Lung (tissue), 12 donors: ENCODE measurements around the gene ARHGEF19. TPM values are rescaled to one million over a fixed set of nuclear protein-coding genes. Genes with fewer than 3 reads are reported as not detected.
"Not testable (repeated sequence)": the region's sequence is repeated elsewhere in the genome, so short reads cannot be mapped to it uniquely, and the experiment has no call there.

Source experiments
- ATAC-seq: fragments of 200-7000 bp; cut with Tn5 transposase; one replicate; pipeline ENCODE4 v1.9.1; 2020; ENCODE audit warnings: moderate number of reproducible peaks; ENCODE audit not compliant: insufficient read depth, low FRiP score
- DNase-seq, 3 donors: peaks; one replicate each; pipeline ENCODE4 v3.0.0-alpha.2; 2013 to 2017
- H3K27ac ChIP-seq, 2 donors: one replicate each; pipeline ENCODE4 v1.5.1; 2013; ENCODE audit warnings: mild to moderate bottlenecking in 2 of 2, moderate library complexity in 2 of 2, control low read depth in 1 of 2, inconsistent platforms in 1 of 2, low read depth in 1 of 2, low read length in 1 of 2
- H3K27me3 ChIP-seq, 3 donors: one replicate each; pipeline ENCODE4 v1.5.1; 2013; ENCODE audit warnings: low read length in 2 of 3; ENCODE audit not compliant: control insufficient read depth in 3 of 3, insufficient read depth in 3 of 3
- H3K36me3 ChIP-seq, 4 donors: one replicate each; pipeline ENCODE4 v1.5.1; 2013; ENCODE audit warnings: low read length in 4 of 4, mild to moderate bottlenecking in 1 of 4, moderate library complexity in 1 of 4; ENCODE audit not compliant: control insufficient read depth in 4 of 4, insufficient read depth in 4 of 4
- H3K4me1 ChIP-seq, 5 donors: one replicate each; pipeline ENCODE4 v1.5.1; 2013; ENCODE audit warnings: low read length in 5 of 5, mild to moderate bottlenecking in 2 of 5, moderate library complexity in 1 of 5; ENCODE audit not compliant: control insufficient read depth in 5 of 5, insufficient read depth in 5 of 5
- H3K4me3 ChIP-seq: one replicate; pipeline ENCODE4 v1.5.1; 2013; ENCODE audit warnings: mild to moderate bottlenecking, control low read depth, moderate library complexity
- H3K9ac ChIP-seq, 2 donors: one replicate each; pipeline ENCODE4 v1.5.1; 2013; ENCODE audit warnings: low read length in 2 of 2, control low read depth in 1 of 2; ENCODE audit not compliant: insufficient read depth in 1 of 2
- H3K9me3 ChIP-seq, 4 donors: one replicate each; pipeline ENCODE4 v1.5.1; 2013; ENCODE audit warnings: low read length in 3 of 4, mild to moderate bottlenecking in 1 of 4, moderate library complexity in 1 of 4; ENCODE audit not compliant: control insufficient read depth in 4 of 4, insufficient read depth in 3 of 4
- CTCF ChIP-seq: IDR thresholded peaks from 2 replicates; pipeline ENCODE4 v1.5.1; 2012; ENCODE audit warnings: mild to moderate bottlenecking; ENCODE audit errors: control extremely low read depth, extremely low read depth
- WGBS, 2 donors: extraction: QIAGEN DNeasy Blood & Tissue Kit; methylation state at CpG; one replicate each; pipeline ENCODE4 v1.1.7; 2013; 5-methylcytosine and 5-hydroxymethylcytosine counted together
- polyA plus RNA-seq, 2 donors: library from polyadenylated mRNA; stranded (reverse); fragments of 200-250 nt; gene quantifications; one replicate each; pipeline ENCODE4 v1.2.1, GENCODE V29; 2013
- total RNA-seq, 2 donors: library from RNA; depleted of rRNA in 1 of 2; stranded (reverse); fragments of >200 nt in 1 of 2; gene quantifications; one replicate each; pipeline ENCODE4 v1.2.1, GENCODE V29; 2014 to 2021
- donor health status: control.
- donor health status: control.
- donor health status: Bipolar disorder and iron deficiency.
- donor health status: healthy.
- donor health status: DM: yes; HTN: yes; CAD: no.

ARHGEF19 gene
- total and polyA plus RNA-seq, 4 donors, result 9.5 to 17.3 (median 14.8) TPM

GRCh38 chr1:16198444-16199156 lies 13.9 kb downstream of the ARHGEF19 start:
- ATAC-seq (no peak), DNase-seq (no peak)
- H3K4me3 ChIP-seq, result no peak overlapping the region
- H3K27me3 ChIP-seq, result no peaks in the 10 kb centered on the region
- no peaks in the 10 kb centered on the region for H3K9me3 ChIP-seq
- no peak overlapping the region for H3K27ac ChIP-seq
- peaks cover 0 to 15% (median 4%) of the 10 kb centered on the region in 4 donors for H3K36me3 ChIP-seq
- WGBS, 2 donors, result 91 to 99% methylated on average over 8 of the region's 8 CpGs
- no peak for TF ChIP-seq CTCF
- no peak overlapping the region for H3K9ac ChIP-seq
- H3K4me1 ChIP-seq, result no peaks in the 10 kb centered on the region

DNA sequence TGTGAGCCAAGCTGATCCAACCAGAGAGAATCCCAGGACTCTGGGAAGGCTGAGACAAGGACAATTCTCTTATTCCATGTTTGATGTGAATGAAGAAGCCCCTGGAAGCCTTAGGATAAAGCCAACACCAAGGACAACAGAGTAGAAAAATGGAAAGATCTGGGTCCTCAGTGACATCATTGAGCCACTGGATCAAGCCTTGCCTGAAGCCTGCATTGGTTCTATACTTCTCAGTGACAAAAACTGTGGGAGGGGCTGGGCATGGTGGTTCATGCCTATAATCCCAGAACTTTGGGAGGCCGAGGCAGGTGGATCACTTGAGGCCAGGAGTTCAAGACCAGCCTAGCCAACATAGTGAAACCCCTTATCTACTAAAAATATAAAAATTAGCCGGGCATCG lies 15.6 kb downstream of the ARHGEF19 start:
- peaks cover 0 to 9% (median 4%) of the 10 kb centered on the region in 4 donors for H3K36me3 ChIP-seq
- H3K4me1 ChIP-seq, result no peaks in the 10 kb centered on the region
- 88 to 96% methylated on average over 2 to 3 of the region's 3 CpGs for WGBS, 2 donors
- TF ChIP-seq CTCF, result no peak
- no peak overlapping the region for H3K9ac ChIP-seq
- H3K4me3 ChIP-seq, result no peak overlapping the region
- H3K27me3 ChIP-seq, result no peaks in the 10 kb centered on the region
- H3K9me3 ChIP-seq, result no peaks in the 10 kb centered on the region
- H3K27ac ChIP-seq, result no peak overlapping the region
- no peak for DNase-seq
- no peak for ATAC-seq

GRCh38 chr1:16196139-16196538 lies 16.3 kb downstream of the ARHGEF19 start:
- not testable (repeated sequence) for DNase-seq, H3K4me1 ChIP-seq, H3K9me3 ChIP-seq, ATAC-seq, H3K9ac ChIP-seq, H3K27ac ChIP-seq, H3K4me3 ChIP-seq, H3K27me3 ChIP-seq, H3K36me3 ChIP-seq
- WGBS, 2 donors, result 95 to 98% methylated on average over 4 of the region's 4 CpGs

DNA sequence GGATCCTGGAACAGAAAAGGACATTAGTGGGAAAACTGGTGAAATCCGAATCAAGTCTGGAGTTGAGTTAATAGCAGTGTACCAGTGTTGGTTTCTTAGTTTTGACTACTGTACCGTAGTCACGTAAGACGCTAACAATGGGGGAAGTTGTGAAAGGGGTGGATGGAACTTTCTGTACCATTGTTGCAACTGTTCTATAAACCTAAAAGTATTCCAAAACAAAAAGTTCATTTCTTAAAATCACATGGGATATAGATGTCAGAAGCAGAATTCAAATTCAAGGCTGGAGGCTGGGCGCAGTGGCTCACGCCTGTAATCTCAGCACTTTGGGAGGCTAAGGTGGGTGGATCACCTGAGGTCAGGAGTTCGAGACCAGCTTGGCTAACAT lies 16.9 kb downstream of the ARHGEF19 start:
- H3K36me3 ChIP-seq, result peaks cover 0 to 6% (median 3%) of the 10 kb centered on the region in 4 donors
- no peak for TF ChIP-seq CTCF
- WGBS, 2 donors, result 75 to 89% methylated on average over 7 of the region's 7 CpGs
- no peak overlapping the region for H3K27ac ChIP-seq
- ATAC-seq (no peak), DNase-seq (no peak)
- peaks cover 0 to 5% (median 0%) of the 10 kb centered on the region in 5 donors for H3K4me1 ChIP-seq
- no peaks in the 10 kb centered on the region for H3K9me3 ChIP-seq
- H3K27me3 ChIP-seq, result no peaks in the 10 kb centered on the region
- no peak overlapping the region for H3K9ac ChIP-seq
- no peak overlapping the region for H3K4me3 ChIP-seq
